ENCODE results near the gene RHO.

GRCh38 chr3:129572603-129573002 is 44.2 kb downstream of the RHO start:
- TF ChIP-seq EP300 (IDR thresholded peaks at IDR 0.05) (no peak), CTCF (IDR thresholded peaks at IDR 0.05) (no peak)
